ENCODE data around the gene FBXL19.

The FBXL19 gene

GRCh38 chr16:30966033-30966619, 42.8 kb downstream of the FBXL19 start:
- DNase-seq (ENCODE audit: low read depth) = no peak

- no peak for DNase-seq (ENCODE audit: low read depth)
Observed at GRCh38 chr16:30967795-30968194, 44.4 kb downstream of the FBXL19 start.

GRCh38 chr16:30969246-30969842, 46.0 kb downstream of the FBXL19 start:
- no peak for DNase-seq (ENCODE audit: low read depth)

GRCh38 chr16:30971298-30971697, 47.9 kb downstream of the FBXL19 start:
- no peak for DNase-seq (ENCODE audit: low read depth)

GRCh38 chr16:30972872-30973271, 49.5 kb downstream of the FBXL19 start:
- no peak for DNase-seq (ENCODE audit: low read depth)

GRCh38 chr16:30974348-30974747, 51.0 kb downstream of the FBXL19 start:
- no peak for DNase-seq (ENCODE audit: low read depth)

GRCh38 chr16:30976486-30976885, 53.1 kb downstream of the FBXL19 start:
- DNase-seq (ENCODE audit: low read depth) = no peak

- no peak for DNase-seq (ENCODE audit: low read depth)
Observed at GRCh38 chr16:30977502-30977901, 54.1 kb downstream of the FBXL19 start.

GRCh38 chr16:30979170-30980022, 56.0 kb downstream of the FBXL19 start:
- DNase-seq (ENCODE audit: low read depth) = no peak

GRCh38 chr16:30980023-30980371, 56.6 kb downstream of the FBXL19 start:
- DNase-seq (ENCODE audit: low read depth) = no peak

GRCh38 chr16:30980434-30980833, 57.1 kb downstream of the FBXL19 start:
- DNase-seq (ENCODE audit: low read depth) = no peak

GRCh38 chr16:30980959-30981358, 57.6 kb downstream of the FBXL19 start:
- no peak for DNase-seq (ENCODE audit: low read depth)

- no peak for DNase-seq (ENCODE audit: low read depth)
Observed at GRCh38 chr16:30982548-30983288, 59.3 kb downstream of the FBXL19 start.

GRCh38 chr16:30983289-30983889, 60.0 kb downstream of the FBXL19 start:
- DNase-seq (ENCODE audit: low read depth) = no peak

- no peak for DNase-seq (ENCODE audit: low read depth)
Observed at GRCh38 chr16:30983898-30984610, 60.7 kb downstream of the FBXL19 start.

- peak; percentile 55 for DNase-seq (ENCODE audit: low read depth)
Observed at GRCh38 chr16:30984669-30985400, 61.5 kb downstream of the FBXL19 start, which contains the start of gene HSD3B7. Gene HSD3B7, plus strand, starts transcription at chr16:30985207. Its CDS starts 452 bp downstream, at chr16:30985659.

- DNase-seq (ENCODE audit: low read depth) = no peak
Observed at GRCh38 chr16:30985401-30986128, 62.2 kb downstream of the FBXL19 start.

- no peak for DNase-seq (ENCODE audit: low read depth)
Observed at GRCh38 chr16:30986129-30986991, 63.0 kb downstream of the FBXL19 start.

- no peak for DNase-seq (ENCODE audit: low read depth)
Observed at GRCh38 chr16:30987581-30988190, 64.3 kb downstream of the FBXL19 start.
